Measurements from ENCODE around the gene ASIP. TPM values are rescaled to one million over a fixed set of nuclear protein-coding genes. Genes with fewer than 3 reads are reported as not detected.

The ASIP gene
- total RNA-seq, 1 experiment from 2014 or later: not detected

DNA sequence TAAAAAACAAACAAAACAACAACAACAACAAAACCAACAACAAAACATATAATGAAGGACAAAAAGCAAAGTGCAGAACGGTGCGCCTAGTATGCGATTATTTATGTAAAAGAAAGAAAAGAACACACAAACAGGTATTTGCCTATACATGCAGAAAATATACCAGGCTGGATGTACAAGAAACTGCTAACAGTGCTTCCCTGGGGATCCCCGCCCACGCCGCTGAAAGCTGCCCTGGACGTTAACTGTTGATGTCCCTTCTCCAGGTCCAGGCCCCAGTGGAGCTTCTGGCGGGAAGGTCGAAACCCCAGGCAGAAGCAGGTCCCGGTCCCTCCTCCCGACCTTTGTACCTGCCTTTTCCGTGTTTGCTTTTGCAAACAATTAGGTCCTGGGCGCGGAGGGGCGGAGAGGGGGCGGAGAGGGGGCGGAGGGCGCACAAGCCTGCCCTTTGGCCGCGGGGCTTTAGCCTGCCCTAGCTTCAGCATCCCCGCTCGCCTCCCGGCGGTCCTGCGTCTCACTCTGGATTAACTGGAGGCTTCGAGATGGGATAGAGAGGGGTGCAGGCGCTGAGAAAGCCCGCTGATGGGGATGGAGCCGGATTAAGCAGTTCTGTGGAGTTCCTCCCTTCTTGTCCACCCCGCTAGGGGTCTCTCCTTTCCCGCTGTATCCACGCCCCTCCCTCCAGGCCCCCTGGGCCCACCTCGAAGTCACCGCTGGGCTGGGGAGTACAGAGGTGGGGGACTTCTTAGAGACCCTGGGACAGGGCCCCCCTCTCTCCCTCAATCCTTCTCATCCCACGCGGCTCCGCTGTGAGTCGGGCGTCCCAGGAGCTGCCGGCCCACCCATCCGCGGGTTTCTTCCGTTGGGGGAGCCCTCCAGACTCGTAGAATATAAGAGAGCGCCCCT, 70.1 kb downstream of the ASIP start:
- Histone ChIP-seq H3K79me1 (ENCODE audit: insufficient read depth, low read depth, low read length, poor library complexity, severe bottlenecking) (no peaks in the 10 kb centered on the region), H2BK12ac (ENCODE audit: insufficient read length, low read depth, low read length) (no peak overlapping the region), H3K27ac (ENCODE audit: insufficient read length, low read depth, low read length) (no peak overlapping the region), H3K18ac (ENCODE audit: insufficient read length, low read depth, low read length) (no peak overlapping the region), H3K56ac (ENCODE audit: insufficient read length, low read depth, low read length) (no peak overlapping the region), H3K9me3 (ENCODE audit: control insufficient read depth, low read depth, low read length) (no peaks in the 10 kb centered on the region), H2BK20ac (ENCODE audit: low read depth, low read length, poor library complexity, severe bottlenecking) (no peak overlapping the region), H4K20me1 (ENCODE audit: control insufficient read depth, insufficient read depth, insufficient read length) (no peaks in the 10 kb centered on the region), H3K4me2 (ENCODE audit: insufficient read depth, insufficient read length, low read length) (peak overlapping the region; percentile 72), H3K27me3 (ENCODE audit: insufficient read depth, low read length) (peaks cover 5% of the 10 kb centered on the region; the same call in 1 of the 2 replicates), H4K8ac (replicated peaks; ENCODE audit: insufficient read length, low read depth, low read length) (no peak overlapping the region), H3K79me2 (ENCODE audit: insufficient read depth, low read length) (no peaks in the 10 kb centered on the region), H3T11ph (ENCODE audit: low read length) (no peak overlapping the region), H3K23ac (ENCODE audit: insufficient read length, low read depth, low read length) (no peak overlapping the region), H2AFZ (ENCODE audit: low read length) (peak overlapping the region; percentile 43), H3K23me2 (ENCODE audit: insufficient read length, low read depth, low read length, poor library complexity, severe bottlenecking) (peaks cover 14% of the 10 kb centered on the region), H3K9ac (ENCODE audit: extremely low read depth, insufficient read length, low read length) (no peak overlapping the region), H2AK5ac (ENCODE audit: insufficient read length, low read length) (no peak overlapping the region), H2BK15ac (ENCODE audit: low read depth, low read length) (no peak overlapping the region), H4K91ac (ENCODE audit: insufficient read length, low read depth, low read length) (no peak overlapping the region), H3K4me1 (ENCODE audit: insufficient read depth, low read length) (no peaks in the 10 kb centered on the region), H4K5ac (ENCODE audit: insufficient read length, low read depth, low read length) (no peak overlapping the region), H2BK120ac (ENCODE audit: low read depth, low read length, poor library complexity, severe bottlenecking) (no peak overlapping the region), H2BK5ac (ENCODE audit: insufficient read length, low read length) (no peak overlapping the region), H3K4ac (ENCODE audit: low read depth, low read length) (no peak overlapping the region), H3K14ac (ENCODE audit: insufficient read depth, low read length) (no peak overlapping the region)
- TF ChIP-seq, protein P1, sequence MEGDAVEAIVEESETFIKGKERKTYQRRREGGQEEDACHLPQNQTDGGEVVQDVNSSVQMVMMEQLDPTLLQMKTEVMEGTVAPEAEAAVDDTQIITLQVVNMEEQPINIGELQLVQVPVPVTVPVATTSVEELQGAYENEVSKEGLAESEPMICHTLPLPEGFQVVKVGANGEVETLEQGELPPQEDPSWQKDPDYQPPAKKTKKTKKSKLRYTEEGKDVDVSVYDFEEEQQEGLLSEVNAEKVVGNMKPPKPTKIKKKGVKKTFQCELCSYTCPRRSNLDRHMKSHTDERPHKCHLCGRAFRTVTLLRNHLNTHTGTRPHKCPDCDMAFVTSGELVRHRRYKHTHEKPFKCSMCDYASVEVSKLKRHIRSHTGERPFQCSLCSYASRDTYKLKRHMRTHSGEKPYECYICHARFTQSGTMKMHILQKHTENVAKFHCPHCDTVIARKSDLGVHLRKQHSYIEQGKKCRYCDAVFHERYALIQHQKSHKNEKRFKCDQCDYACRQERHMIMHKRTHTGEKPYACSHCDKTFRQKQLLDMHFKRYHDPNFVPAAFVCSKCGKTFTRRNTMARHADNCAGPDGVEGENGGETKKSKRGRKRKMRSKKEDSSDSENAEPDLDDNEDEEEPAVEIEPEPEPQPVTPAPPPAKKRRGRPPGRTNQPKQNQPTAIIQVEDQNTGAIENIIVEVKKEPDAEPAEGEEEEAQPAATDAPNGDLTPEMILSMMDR (conservative IDR thresholded peaks at IDR 0.05): no peak; the same call in 1 of the 3 replicates
- no peaks in the 10 kb centered on the region for H3K9me3 Mint-ChIP-seq
- no peaks in the 10 kb centered on the region for H3K36me3 Mint-ChIP-seq (ENCODE audit: insufficient read depth in 1 of 3, low read depth in 3 of 3)
- H3K27me3 Mint-ChIP-seq (ENCODE audit: low read depth): peaks cover 25% of the 10 kb centered on the region
- H3K4me3 Mint-ChIP-seq: peak overlapping the region; percentile 60 to 85
- WGBS (ENCODE audit: extremely low coverage, insufficient read length, low lambda C conversion rate): no CpG with 5 or more reads among the region's 45 CpGs
- peaks cover 6 to 12% of the 10 kb centered on the region in 2 experiments; a peak in 3 of 4 replicates for H3K4me1 Mint-ChIP-seq
- H3K27ac Mint-ChIP-seq: no peak overlapping the region
- peak; percentile 86 for DNase-seq

Data from H9 (cell line).